ENCODE measurements around the gene PCDHGA1.

The PCDHGA1 gene

DNA sequence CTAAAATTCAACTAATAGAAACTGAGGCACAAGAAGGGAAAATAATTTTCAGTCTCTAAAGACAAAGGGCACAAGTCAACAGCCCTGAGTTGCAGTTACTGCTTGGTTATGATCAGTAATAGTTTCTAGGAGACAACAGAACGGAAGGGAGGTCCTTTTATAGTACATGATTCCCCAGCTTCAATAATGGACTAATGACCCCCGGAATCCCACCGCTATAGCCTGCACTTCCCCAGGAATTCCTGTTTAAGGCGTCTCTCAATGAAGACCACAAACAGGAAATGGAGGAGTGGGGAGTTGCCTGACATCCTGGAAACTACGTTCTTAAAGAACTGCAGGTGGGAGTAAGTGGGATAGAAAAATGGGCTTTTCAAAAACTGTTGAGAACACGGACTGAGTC is 227.8 kb downstream of the PCDHGA1 start:
- no peak for DNase-seq

DNA sequence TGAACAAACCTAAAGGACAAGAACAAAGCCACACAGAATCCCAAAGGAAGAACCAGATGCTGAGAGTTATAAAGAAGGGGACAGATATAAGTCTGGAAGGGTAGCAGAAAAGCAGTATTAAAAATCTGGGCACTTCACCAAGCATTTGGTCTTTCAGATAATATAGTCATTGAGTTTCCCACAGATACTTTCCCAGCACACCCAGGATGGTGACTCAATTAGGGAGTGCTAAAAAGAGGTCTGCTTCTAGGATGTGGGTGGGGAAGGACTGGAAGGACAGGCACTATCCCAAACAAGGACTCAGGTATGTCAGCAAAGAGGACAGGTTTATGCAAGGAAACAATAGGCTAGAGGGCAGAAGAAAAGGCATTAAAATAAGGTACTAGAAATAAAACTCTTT is 229.1 kb downstream of the PCDHGA1 start:
- DNase-seq = no peak

DNA sequence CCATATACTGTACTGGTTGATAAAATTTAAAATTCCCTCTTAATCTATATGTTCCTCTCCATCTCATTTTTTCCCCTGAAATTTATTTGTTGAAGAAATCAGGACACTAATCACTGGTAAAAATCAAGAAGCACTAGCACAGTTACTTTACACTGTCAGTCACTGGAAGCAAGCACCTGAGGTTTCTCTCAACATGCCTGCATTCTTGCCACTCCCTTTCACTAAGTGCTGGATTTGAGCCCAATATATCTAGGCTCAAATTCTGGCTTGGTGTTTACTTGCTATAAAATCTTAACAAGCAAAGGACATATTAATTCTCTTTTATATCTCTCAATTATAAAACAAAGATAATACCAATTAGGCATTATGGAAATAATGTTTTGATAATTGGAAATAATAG is 229.8 kb downstream of the PCDHGA1 start:
- no peak for DNase-seq

DNA sequence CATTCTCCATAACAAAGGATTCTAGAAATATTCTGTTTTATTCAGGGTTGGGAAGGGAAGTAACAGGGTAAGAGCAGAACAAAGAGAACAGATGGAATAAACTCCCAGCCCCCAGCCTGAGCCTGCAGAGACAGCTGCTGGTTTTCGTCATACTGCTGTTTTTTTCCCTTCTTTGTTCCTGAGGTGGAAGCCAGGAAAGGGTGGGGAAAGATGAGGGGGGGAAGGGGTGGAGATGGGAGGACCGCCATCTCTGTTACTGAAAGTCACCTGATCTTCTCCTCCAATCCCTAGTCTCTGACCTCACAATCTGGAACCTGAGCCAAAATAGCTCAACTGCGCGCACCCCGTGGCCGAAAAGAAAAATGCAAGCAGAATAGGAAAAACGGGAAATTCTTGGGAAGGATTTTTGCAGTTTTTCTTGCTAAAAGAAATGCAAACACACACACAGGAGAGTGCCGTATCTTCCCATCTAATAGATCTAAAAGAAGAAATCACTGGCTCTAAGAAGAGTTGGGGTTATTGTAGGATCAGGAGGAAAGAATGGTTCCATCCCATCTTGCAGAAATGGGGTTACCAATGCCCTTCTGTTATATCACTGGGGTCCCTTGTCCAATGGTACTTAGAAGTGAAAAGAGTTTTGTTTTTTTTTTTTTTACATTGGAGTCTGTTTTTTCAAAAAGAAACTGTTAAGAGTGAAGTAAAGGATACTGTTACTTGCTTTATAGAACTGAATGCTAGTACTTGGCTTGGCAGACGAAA is 230.6 kb downstream of the PCDHGA1 start:
- no peak for DNase-seq
